Stomach (tissue), 9 donors: Measurements from ENCODE around the gene GGACT. TPM values are rescaled to one million over a fixed set of nuclear protein-coding genes. Genes with fewer than 3 reads are reported as not detected.

Experiments
- DNase-seq, 2 donors: peaks; one replicate each; pipeline versions ENCODE4 v3.0.0 to v3.0.0-alpha.2; 2013 to 2019
- H3K27ac ChIP-seq, 5 donors: fragments of 200-600 bp in 4 of 5; sonication (generic) in 4 of 5; one replicate each; pipeline ENCODE4 v1.5.1; 2013 to 2019; ENCODE audit warnings: mild to moderate bottlenecking in 1 of 5, moderate library complexity in 1 of 5
- H3K27me3 ChIP-seq, 3 donors: fragments of 200-600 bp; sonication (generic); one replicate each; pipeline ENCODE4 v1.5.1; 2017 to 2019; ENCODE audit warnings: mixed run types in 1 of 3
- H3K36me3 ChIP-seq, 4 donors: fragments of 200-600 bp; sonication (generic); 1 replicate in 3 of 4; 2 replicates in 1 of 4; pipeline ENCODE4 v1.5.1; 2016 to 2019
- H3K4me1 ChIP-seq, 4 donors: fragments of 200-600 bp; sonication (generic); one replicate each; pipeline ENCODE4 v1.5.1; 2016 to 2019
- H3K4me3 ChIP-seq, 4 donors: fragments of 200-600 bp; sonication (generic) in 3 of 4; one replicate each; pipeline ENCODE4 v1.5.1; 2016 to 2019; ENCODE audit warnings: mild to moderate bottlenecking in 1 of 4
- H3K9me3 ChIP-seq, 4 donors: fragments of 200-600 bp; sonication (generic); one replicate each; pipeline ENCODE4 v1.5.1; 2016 to 2019
- EP300 ChIP-seq: sonication (generic); formaldehyde crosslinking; IDR thresholded peaks from one replicate; pipeline ENCODE4 v1.6.1; 2017; ENCODE audit warnings: antibody characterized with exemption
- POLR2A ChIP-seq, 4 donors: fragments of 450-650 bp; IDR thresholded peaks; one replicate each; pipeline ENCODE4 v1.6.1; 2016; ENCODE audit warnings: antibody characterized with exemption in 4 of 4, control low read depth in 2 of 4, mild to moderate bottlenecking in 1 of 4, moderate library complexity in 1 of 4
- POLR2AphosphoS5 ChIP-seq, 3 donors: sonication (generic); formaldehyde crosslinking; IDR thresholded peaks; one replicate each; pipeline ENCODE4 v1.6.1; 2016; ENCODE audit warnings: antibody characterized with exemption in 3 of 3
- WGBS, 5 donors: extraction: QIAGEN DNeasy Blood & Tissue Kit in 3 of 5; methylation state at CpG; one replicate each; pipeline versions ENCODE4 v1.1.5 to v1.1.7; 2013 to 2018; 5-methylcytosine and 5-hydroxymethylcytosine counted together
- intact Hi-C: fragments of 100-400 bp; cut with DNase I; formaldehyde crosslinking; loops from one replicate; pipeline ENCODE4 v1.15.1; 2023; ENCODE audit warnings: low total_unique reads
- polyA plus RNA-seq, 3 donors: library from polyadenylated mRNA; stranded (reverse); fragments of 200-250 nt; gene quantifications; one replicate each; pipeline ENCODE4 v1.2.3, GENCODE V29; 2013
- total RNA-seq, 5 donors: library from RNA; depleted of rRNA; stranded (reverse); fragments of >200 nt; gene quantifications; one replicate each; pipeline versions ENCODE4 v1.1.0 to v1.2.3, GENCODE V29; 2014 to 2016
- TF ChIP-seq, protein P1 (sequence below), 7 experiments: fragments of 450-650 bp in 4 of 7; fragments of 200-600 bp in 3 of 7; sonication (generic) in 3 of 7; IDR thresholded peaks; one replicate each; pipeline ENCODE4 v1.5.1; 2016 to 2019; ENCODE audit warnings: antibody characterized with exemption in 7 of 7, control low read depth in 2 of 7, mild to moderate bottlenecking in 1 of 7
- donor health status: healthy with polysubstance abuse.
- donor health status: Bipolar disorder and iron deficiency.
- donor health status: healthy.

The GGACT gene
- total and polyA plus RNA-seq, 8 donors = 1.4 to 13.2 (median 6.0) TPM

- Histone ChIP-seq H3K27ac (no peak overlapping the region), H3K4me1 (no peaks in the 10 kb centered on the region), H3K27me3 (no peaks in the 10 kb centered on the region), H3K36me3 (peaks cover 0 to 5% (median 0%) of the 10 kb centered on the region in 4 donors), H3K9me3 (no peaks in the 10 kb centered on the region), H3K4me3 (no peak overlapping the region)
- whole genome bisulfite sequencing, 5 donors = 86 to 90% (median 89%) methylated on average over 6 of the region's 6 CpGs
- intact Hi-C loops = no loop called here
- DNase-seq = no peak
- TF ChIP-seq POLR2A (IDR thresholded peaks at IDR 0.05) = no peak
- TF ChIP-seq EP300 = no peak
- no peak for TF ChIP-seq POLR2AphosphoS5 (IDR thresholded peaks at IDR 0.05)
- TF ChIP-seq, protein P1, sequence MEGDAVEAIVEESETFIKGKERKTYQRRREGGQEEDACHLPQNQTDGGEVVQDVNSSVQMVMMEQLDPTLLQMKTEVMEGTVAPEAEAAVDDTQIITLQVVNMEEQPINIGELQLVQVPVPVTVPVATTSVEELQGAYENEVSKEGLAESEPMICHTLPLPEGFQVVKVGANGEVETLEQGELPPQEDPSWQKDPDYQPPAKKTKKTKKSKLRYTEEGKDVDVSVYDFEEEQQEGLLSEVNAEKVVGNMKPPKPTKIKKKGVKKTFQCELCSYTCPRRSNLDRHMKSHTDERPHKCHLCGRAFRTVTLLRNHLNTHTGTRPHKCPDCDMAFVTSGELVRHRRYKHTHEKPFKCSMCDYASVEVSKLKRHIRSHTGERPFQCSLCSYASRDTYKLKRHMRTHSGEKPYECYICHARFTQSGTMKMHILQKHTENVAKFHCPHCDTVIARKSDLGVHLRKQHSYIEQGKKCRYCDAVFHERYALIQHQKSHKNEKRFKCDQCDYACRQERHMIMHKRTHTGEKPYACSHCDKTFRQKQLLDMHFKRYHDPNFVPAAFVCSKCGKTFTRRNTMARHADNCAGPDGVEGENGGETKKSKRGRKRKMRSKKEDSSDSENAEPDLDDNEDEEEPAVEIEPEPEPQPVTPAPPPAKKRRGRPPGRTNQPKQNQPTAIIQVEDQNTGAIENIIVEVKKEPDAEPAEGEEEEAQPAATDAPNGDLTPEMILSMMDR (IDR thresholded peaks at IDR 0.05) = no peak
Measured at GRCh38 chr13:100483139-100483538, 105.5 kb downstream of the GGACT start.

DNA sequence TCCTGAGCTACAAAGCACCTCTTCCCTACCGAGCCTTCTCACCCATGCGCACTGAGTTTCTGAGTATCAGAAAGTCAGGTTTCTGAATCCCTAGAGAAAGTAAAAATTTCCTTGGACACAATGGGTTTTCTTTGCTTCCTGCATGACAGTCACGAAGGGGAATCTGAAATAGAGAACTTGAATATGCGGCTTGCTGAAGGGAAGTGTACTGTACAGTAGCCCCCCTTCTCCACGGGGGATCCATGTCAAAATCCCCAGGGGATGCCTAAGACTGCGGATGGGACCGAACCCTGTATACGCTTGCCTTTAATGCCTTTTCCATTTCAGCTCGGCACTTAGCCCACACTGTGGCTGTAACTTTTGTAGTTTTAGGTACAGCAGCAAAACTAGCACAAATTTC lies 107.9 kb downstream of the GGACT start:
- Histone ChIP-seq H3K4me3 (no peak overlapping the region), H3K27me3 (no peaks in the 10 kb centered on the region), H3K4me1 (no peaks in the 10 kb centered on the region), H3K9me3 (no peaks in the 10 kb centered on the region), H3K27ac (no peak overlapping the region), H3K36me3 (peaks cover 0 to 10% (median 2%) of the 10 kb centered on the region in 4 donors)
- intact Hi-C loops = no loop called here
- no peak for DNase-seq
- no peak for TF ChIP-seq POLR2AphosphoS5 (IDR thresholded peaks at IDR 0.05)
- TF ChIP-seq, protein P1 (IDR thresholded peaks at IDR 0.05) = no peak
- no peak for TF ChIP-seq EP300
- no peak for TF ChIP-seq POLR2A (IDR thresholded peaks at IDR 0.05)
- 84 to 95% (median 91%) methylated on average over 9 of the region's 9 CpGs for WGBS, 5 donors

Other genes starting within 250 kb of the GGACT start
- gene TMTC4, start 86.0 kb upstream of the GGACT start, total RNA-seq = 10 to 100 TPM in 3 of 5 donors, 1 to 10 TPM in 2; 5.8 to 38.9 (median 21.4) TPM
- 1 to 10 TPM; 5.4 to 8.2 (median 8.1) TPM for gene TMTC4, start 86.0 kb upstream of the GGACT start, polyA plus RNA-seq